Measurements from ENCODE around the gene PRKAA2. TPM values are rescaled to one million over a fixed set of nuclear protein-coding genes. Genes with fewer than 3 reads are reported as not detected.

PRKAA2 gene
- total RNA-seq, 1 experiment from 2014 or later = 0.92 TPM

GRCh38 chr1:56712150-56712549 is 67.0 kb downstream of the PRKAA2 start:
- DNase-seq (ENCODE audit: low read depth) = no peak

- DNase-seq (ENCODE audit: low read depth) = no peak
These were observed 68.0 kb downstream of the PRKAA2 start for GRCh38 chr1:56713112-56713511.

GRCh38 chr1:56715156-56715555 is 70.0 kb downstream of the PRKAA2 start:
- DNase-seq (ENCODE audit: low read depth) = peak; percentile 10

- no peak for DNase-seq (ENCODE audit: low read depth)
These were observed 74.1 kb downstream of the PRKAA2 start for GRCh38 chr1:56719171-56719570.

- no peak for DNase-seq (ENCODE audit: low read depth)
These were observed 81.6 kb downstream of the PRKAA2 start for GRCh38 chr1:56726706-56727105.

GRCh38 chr1:56728964-56729363 is 83.8 kb downstream of the PRKAA2 start:
- DNase-seq (ENCODE audit: low read depth) = peak; percentile 15

GRCh38 chr1:56745231-56745630 is 100.1 kb downstream of the PRKAA2 start:
- DNase-seq (ENCODE audit: low read depth) = no peak

- no peak for DNase-seq (ENCODE audit: low read depth)
These were observed 109.8 kb downstream of the PRKAA2 start for GRCh38 chr1:56754708-56755479.

- no peak for DNase-seq (ENCODE audit: low read depth)
These were observed 110.8 kb downstream of the PRKAA2 start for GRCh38 chr1:56755911-56756310.

- DNase-seq (ENCODE audit: low read depth) = no peak
These were observed 113.0 kb downstream of the PRKAA2 start for GRCh38 chr1:56758135-56758534.

GRCh38 chr1:56758794-56759193 is 113.7 kb downstream of the PRKAA2 start:
- DNase-seq (ENCODE audit: low read depth) = no peak

Other genes with a start within 250 kb of the PRKAA2 start
- 49.5 and 50.3 TPM in 2 replicates for gene PLPP3, start 65.8 kb upstream of the PRKAA2 start, total RNA-seq (2014; rRNA removed)
- gene FYB2, start 174.1 kb downstream of the PRKAA2 start, total RNA-seq (2014; rRNA removed) = not detected in 2 replicates
- not detected in 2 replicates for gene C8A, start 209.5 kb downstream of the PRKAA2 start, total RNA-seq (2014; rRNA removed)

All from LHCN-M2 (cell line).